Measurements from ENCODE around the gene RHAG. TPM values are rescaled to one million over a fixed set of nuclear protein-coding genes. Genes with fewer than 3 reads are reported as not detected.
"Not testable (repeated sequence)": the region's sequence is repeated elsewhere in the genome, so short reads cannot be mapped to it uniquely, and the experiment has no call there.

The RHAG gene
- not detected for total RNA-seq

GRCh38 chr6:49636713-49637349 lies at the start of gene RHAG:
RHAG (minus strand) TSS chr6:49636839; CDS start chr6:49636812, 27 bp downstream.
- Histone ChIP-seq H3K4me3 (ENCODE audit: low read length) (no peak within 1 kb of the TSS), H3K4me1 (ENCODE audit: insufficient read depth, low read length) (no peaks in the 10 kb centered on the region), H3K27me3 (ENCODE audit: insufficient read depth, low read length) (no peaks in the 10 kb centered on the region), H3K9me3 (ENCODE audit: low read depth, low read length) (no peaks in the 10 kb centered on the region)

GRCh38 chr6:49676671-49677281 lies 40.1 kb upstream of the RHAG start:
- Histone ChIP-seq H3K4me3 (ENCODE audit: low read length) (no peak overlapping the region), H3K4me1 (ENCODE audit: insufficient read depth, low read length) (no peaks in the 10 kb centered on the region), H3K9me3 (ENCODE audit: low read depth, low read length) (no peaks in the 10 kb centered on the region), H3K27me3 (ENCODE audit: insufficient read depth, low read length) (no peaks in the 10 kb centered on the region)

- Histone ChIP-seq H3K9me3 (ENCODE audit: low read depth, low read length) (no peaks in the 10 kb centered on the region), H3K27me3 (ENCODE audit: insufficient read depth, low read length) (no peaks in the 10 kb centered on the region), H3K4me3 (ENCODE audit: low read length) (no peak overlapping the region), H3K4me1 (ENCODE audit: insufficient read depth, low read length) (no peaks in the 10 kb centered on the region)
Observed at GRCh38 chr6:49675816-49676215, 39.2 kb upstream of the RHAG start.

GRCh38 chr6:49668083-49668511 lies 31.5 kb upstream of the RHAG start:
- Histone ChIP-seq H3K4me3 (ENCODE audit: low read length) (no peak overlapping the region), H3K9me3 (ENCODE audit: low read depth, low read length) (no peaks in the 10 kb centered on the region), H3K27me3 (ENCODE audit: insufficient read depth, low read length) (no peaks in the 10 kb centered on the region), H3K4me1 (ENCODE audit: insufficient read depth, low read length) (no peaks in the 10 kb centered on the region)

GRCh38 chr6:49666930-49667757 lies 30.5 kb upstream of the RHAG start:
- H3K27me3 ChIP-seq (ENCODE audit: insufficient read depth, low read length): no peaks in the 10 kb centered on the region
- H3K4me1 ChIP-seq (ENCODE audit: insufficient read depth, low read length): no peaks in the 10 kb centered on the region
- no peak overlapping the region for H3K4me3 ChIP-seq (ENCODE audit: low read length)
- H3K9me3 ChIP-seq (ENCODE audit: low read depth, low read length): no peaks in the 10 kb centered on the region

GRCh38 chr6:49666480-49666879 lies 29.8 kb upstream of the RHAG start:
- no peaks in the 10 kb centered on the region for H3K4me1 ChIP-seq (ENCODE audit: insufficient read depth, low read length)
- H3K27me3 ChIP-seq (ENCODE audit: insufficient read depth, low read length): no peaks in the 10 kb centered on the region
- H3K4me3 ChIP-seq (ENCODE audit: low read length): no peak overlapping the region
- no peaks in the 10 kb centered on the region for H3K9me3 ChIP-seq (ENCODE audit: low read depth, low read length)

GRCh38 chr6:49664817-49665216 lies 28.2 kb upstream of the RHAG start:
- H3K4me3 ChIP-seq (ENCODE audit: low read length): no peak overlapping the region
- H3K4me1 ChIP-seq (ENCODE audit: insufficient read depth, low read length): no peaks in the 10 kb centered on the region
- H3K9me3 ChIP-seq (ENCODE audit: low read depth, low read length): no peaks in the 10 kb centered on the region
- H3K27me3 ChIP-seq (ENCODE audit: insufficient read depth, low read length): no peaks in the 10 kb centered on the region

- H3K4me3 ChIP-seq (ENCODE audit: low read length); H3K9me3 ChIP-seq (ENCODE audit: low read depth, low read length); H3K27me3 ChIP-seq (ENCODE audit: insufficient read depth, low read length); H3K4me1 ChIP-seq (ENCODE audit: insufficient read depth, low read length): not testable (repeated sequence)
Observed at GRCh38 chr6:49664054-49664453, 27.4 kb upstream of the RHAG start.

- H3K9me3 ChIP-seq (ENCODE audit: low read depth, low read length): no peaks in the 10 kb centered on the region
- no peaks in the 10 kb centered on the region for H3K27me3 ChIP-seq (ENCODE audit: insufficient read depth, low read length)
- H3K4me3 ChIP-seq (ENCODE audit: low read length): no peak overlapping the region
- H3K4me1 ChIP-seq (ENCODE audit: insufficient read depth, low read length): no peaks in the 10 kb centered on the region
Observed at GRCh38 chr6:49662892-49663261, 26.2 kb upstream of the RHAG start.

- Histone ChIP-seq H3K9me3 (ENCODE audit: low read depth, low read length) (no peaks in the 10 kb centered on the region), H3K4me1 (ENCODE audit: insufficient read depth, low read length) (no peaks in the 10 kb centered on the region), H3K4me3 (ENCODE audit: low read length) (no peak overlapping the region)
Observed at GRCh38 chr6:49662231-49662891, 25.7 kb upstream of the RHAG start.

GRCh38 chr6:49653942-49654341 lies 17.3 kb upstream of the RHAG start:
- no peaks in the 10 kb centered on the region for H3K4me1 ChIP-seq (ENCODE audit: insufficient read depth, low read length)
- no peaks in the 10 kb centered on the region for H3K9me3 ChIP-seq (ENCODE audit: low read depth, low read length)
- H3K4me3 ChIP-seq (ENCODE audit: low read length): no peak overlapping the region
- no peaks in the 10 kb centered on the region for H3K27me3 ChIP-seq (ENCODE audit: insufficient read depth, low read length)

More at GRCh38 chr6:49662231-49662891, 25.7 kb upstream of the RHAG start:
- no peaks in the 10 kb centered on the region for H3K27me3 ChIP-seq (ENCODE audit: insufficient read depth, low read length)

GRCh38 chr6:49653438-49653837 lies 16.8 kb upstream of the RHAG start:
- Histone ChIP-seq H3K27me3 (ENCODE audit: insufficient read depth, low read length) (no peaks in the 10 kb centered on the region), H3K9me3 (ENCODE audit: low read depth, low read length) (no peaks in the 10 kb centered on the region), H3K4me1 (ENCODE audit: insufficient read depth, low read length) (no peaks in the 10 kb centered on the region), H3K4me3 (ENCODE audit: low read length) (no peak overlapping the region)

- Histone ChIP-seq H3K4me1 (ENCODE audit: insufficient read depth, low read length) (no peaks in the 10 kb centered on the region), H3K27me3 (ENCODE audit: insufficient read depth, low read length) (no peaks in the 10 kb centered on the region), H3K4me3 (ENCODE audit: low read length) (no peak overlapping the region), H3K9me3 (ENCODE audit: low read depth, low read length) (no peaks in the 10 kb centered on the region)
Observed at GRCh38 chr6:49651239-49651638, 14.6 kb upstream of the RHAG start.

GRCh38 chr6:49649988-49650387 lies 13.3 kb upstream of the RHAG start:
- Histone ChIP-seq H3K27me3 (ENCODE audit: insufficient read depth, low read length) (no peaks in the 10 kb centered on the region), H3K4me3 (ENCODE audit: low read length) (no peak overlapping the region), H3K4me1 (ENCODE audit: insufficient read depth, low read length) (no peaks in the 10 kb centered on the region), H3K9me3 (ENCODE audit: low read depth, low read length) (no peaks in the 10 kb centered on the region)

- Histone ChIP-seq H3K27me3 (ENCODE audit: insufficient read depth, low read length) (no peaks in the 10 kb centered on the region), H3K9me3 (ENCODE audit: low read depth, low read length) (no peaks in the 10 kb centered on the region), H3K4me3 (ENCODE audit: low read length) (no peak overlapping the region), H3K4me1 (ENCODE audit: insufficient read depth, low read length) (no peaks in the 10 kb centered on the region)
Observed at GRCh38 chr6:49648036-49648435, 11.4 kb upstream of the RHAG start.

All from mononuclear cell (primary cell).